HK-2 (cell line): Measurements from ENCODE around the gene SYT10.
"Not testable (repeated sequence)": the region's sequence is repeated elsewhere in the genome, so short reads cannot be mapped to it uniquely, and the experiment has no call there.

Source experiments
- DNase-seq: peaks from one replicate; pipeline ENCODE4 v3.0.0-alpha.2; 2018; ENCODE audit not compliant: unreplicated experiment

SYT10 gene

GRCh38 chr12:33439587-33440011 lies at the start of gene SYT10:
Gene SYT10 (minus strand): TSS chr12:33439819. CDS start chr12:33439522, 297 bp downstream.
- DNase-seq: no peak

- DNase-seq: no peak
Observed at GRCh38 chr12:33488036-33488435, 48.4 kb upstream of the SYT10 start.

- DNase-seq: no peak
Observed at GRCh38 chr12:33486058-33486457, 46.4 kb upstream of the SYT10 start.

- no peak for DNase-seq
Observed at GRCh38 chr12:33484161-33484560, 44.5 kb upstream of the SYT10 start.

- no peak for DNase-seq
Observed at GRCh38 chr12:33480366-33480765, 40.7 kb upstream of the SYT10 start.

- no peak for DNase-seq
Observed at GRCh38 chr12:33476058-33476457, 36.4 kb upstream of the SYT10 start.

- DNase-seq: no peak
Observed at GRCh38 chr12:33472299-33472698, 32.7 kb upstream of the SYT10 start.

GRCh38 chr12:33455096-33455495 lies 15.5 kb upstream of the SYT10 start:
- no peak for DNase-seq

GRCh38 chr12:33450480-33450879 lies 10.9 kb upstream of the SYT10 start:
- DNase-seq: no peak

- DNase-seq: no peak
Observed at GRCh38 chr12:33440477-33440876, 858 bp upstream of the SYT10 start.

- peak; percentile 36 for DNase-seq
Observed at GRCh38 chr12:33438851-33439586, 600 bp downstream of the SYT10 start.

- DNase-seq: no peak
Observed at GRCh38 chr12:33438025-33438772, 1.4 kb downstream of the SYT10 start.

- no peak for DNase-seq
Observed at GRCh38 chr12:33437598-33437997, 2.0 kb downstream of the SYT10 start.

GRCh38 chr12:33432992-33433391 lies 6.6 kb downstream of the SYT10 start:
- no peak for DNase-seq

GRCh38 chr12:33431648-33432047 lies 8.0 kb downstream of the SYT10 start:
- no peak for DNase-seq

GRCh38 chr12:33429468-33429867 lies 10.2 kb downstream of the SYT10 start:
- no peak for DNase-seq

GRCh38 chr12:33427071-33427470 lies 12.5 kb downstream of the SYT10 start:
- peak; percentile 14 for DNase-seq

GRCh38 chr12:33423706-33424105 lies 15.9 kb downstream of the SYT10 start:
- DNase-seq: no peak

GRCh38 chr12:33412410-33412809 lies 27.2 kb downstream of the SYT10 start:
- not testable (repeated sequence) for DNase-seq

GRCh38 chr12:33383503-33383902 lies 56.1 kb downstream of the SYT10 start:
- DNase-seq: no peak

- DNase-seq: no peak
Observed at GRCh38 chr12:33376153-33376552, 63.5 kb downstream of the SYT10 start.

- DNase-seq: no peak
Observed at GRCh38 chr12:33370318-33370717, 69.3 kb downstream of the SYT10 start.

GRCh38 chr12:33357181-33357580 lies 82.4 kb downstream of the SYT10 start:
- no peak for DNase-seq
